A549 (cell line): Measurements from ENCODE around the gene DNAH17. TPM values are rescaled to one million over a fixed set of nuclear protein-coding genes. Genes with fewer than 3 reads are reported as not detected.
A peak's percentile ranks its signal among the peaks of the same experiment; 100 is the strongest.

Experiments used
- ATAC-seq, 2 experiments: fragments of 200-7000 bp in 1 of 2; fragments of >200 bp in 1 of 2; cut with Nextera tagmentation in 1 of 2; cut with Tn5 transposase in 1 of 2; 3 replicates each; pipeline versions ENCODE4 v1.8.0 to v1.9.1; 2018 to 2020; ENCODE audit warnings: mild to moderate bottlenecking in 1 of 2, moderate library complexity in 1 of 2
- CTCF ChIA-PET: fragments of 300-600 bp; sonication (Branson Sonifier 250); formaldehyde crosslinking; extraction: SDS; loops from one replicate; lab custom pipeline; 2021; ENCODE audit warnings: antibody characterized with exemption, inconsistent platforms; lab: Yijun Ruan, JAX
- POLR2A ChIA-PET: fragments of 350-600 bp; formaldehyde crosslinking; extraction: SDS; loops from one replicate; lab custom pipeline; 2021; ENCODE audit warnings: antibody characterized with exemption, inconsistent platforms; lab: Yijun Ruan, JAX
- DNase-seq, 2 experiments: peaks; one replicate each; pipeline versions ENCODE4 v3.0.0 to v3.0.0-alpha.2; 2011 to 2016; ENCODE audit warnings: low read depth in 1 of 2, low spot score in 1 of 2
- FAIRE-seq: peaks from 2 replicates; lab custom pipeline; 2011; peaks lifted over from hg19 to GRCh38; lab: Jason Lieb, UNC
- H3K27ac ChIP-seq, 2 experiments: fragments of >200 bp; sonication (Bioruptor Twin); formaldehyde crosslinking; 3 replicates each; pipeline ENCODE4 v1.5.1; 2016 to 2017
- H3K4me1 ChIP-seq: fragments of >200 bp; sonication (Bioruptor Twin); formaldehyde crosslinking; 3 replicates; pipeline ENCODE4 v1.6.1; 2016
- H3K4me2 ChIP-seq: fragments of >200 bp; sonication (Bioruptor Twin); formaldehyde crosslinking; 3 replicates; pipeline ENCODE4 v1.6.1; 2016
- H3K4me3 ChIP-seq: fragments of >200 bp; sonication (Bioruptor Twin); formaldehyde crosslinking; 3 replicates; pipeline ENCODE4 v1.5.1; 2016
- H3K9me3 ChIP-seq: fragments of >200 bp; sonication (Bioruptor Twin); formaldehyde crosslinking; 3 replicates; pipeline ENCODE4 v1.6.1; 2016
- ATOH8 ChIP-seq: fragments of 250-450 bp; sonication (Bioruptor Pico); IDR thresholded peaks from 2 replicates; pipeline ENCODE4 v1.5.0; 2020; ENCODE audit warnings: low read depth, mild to moderate bottlenecking, moderate library complexity
- CBX2 ChIP-seq: fragments of 200-600 bp; sonication (generic); IDR thresholded peaks from 2 replicates; pipeline ENCODE4 v1.6.1; 2016; ENCODE audit warnings: low read depth, mild to moderate bottlenecking, borderline replicate concordance
- CBX8 ChIP-seq: fragments of 200-600 bp; sonication (generic); IDR thresholded peaks from 2 replicates; pipeline ENCODE4 v1.6.1; 2016
- CHD4 ChIP-seq: fragments of 200-600 bp; sonication (generic); IDR thresholded peaks from 2 replicates; pipeline ENCODE4 v1.6.1; 2016; ENCODE audit warnings: antibody characterized with exemption, mild to moderate bottlenecking, borderline replicate concordance
- ELK1 ChIP-seq: fragments of 150-350 bp; IDR thresholded peaks from 2 replicates; pipeline ENCODE4 v1.6.1; 2014; ENCODE audit warnings: low read depth, mild to moderate bottlenecking, low read length
- FOSB ChIP-seq: fragments of 250-450 bp; sonication (Bioruptor Pico); IDR thresholded peaks from 2 replicates; pipeline ENCODE4 v1.5.0; 2020; ENCODE audit warnings: mild to moderate bottlenecking, moderate library complexity
- FOSL2 ChIP-seq, 2 experiments: fragments of 450-650 bp in 1 of 2; fragments of >200 bp in 1 of 2; sonication (Bioruptor Twin) in 1 of 2; formaldehyde crosslinking; IDR thresholded peaks; 2 replicates each; pipeline versions ENCODE4 v1.5.0 to v1.6.1; 2016 to 2020; ENCODE audit warnings: mild to moderate bottlenecking in 1 of 2, moderate library complexity in 1 of 2
- FOXS1 ChIP-seq: fragments of 250-450 bp; sonication (Bioruptor Pico); IDR thresholded peaks from 2 replicates; pipeline ENCODE4 v1.5.0; 2020; ENCODE audit warnings: mild to moderate bottlenecking, moderate library complexity
- HES2 ChIP-seq: fragments of >200 bp; sonication (Bioruptor Twin); formaldehyde crosslinking; IDR thresholded peaks from 2 replicates; pipeline ENCODE4 v1.6.1; 2016
- JUNB ChIP-seq: fragments of >200 bp; sonication (Bioruptor Twin); formaldehyde crosslinking; IDR thresholded peaks from 2 replicates; pipeline ENCODE4 v1.6.1; 2016
- KDM1A ChIP-seq: fragments of 200-600 bp; sonication (generic); IDR thresholded peaks from 2 replicates; pipeline ENCODE4 v1.6.1; 2016; ENCODE audit warnings: low read depth, mild to moderate bottlenecking
- MAZ ChIP-seq: fragments of 150-350 bp; IDR thresholded peaks from 2 replicates; pipeline ENCODE4 v1.6.1; 2014; ENCODE audit warnings: antibody characterized with exemption, low read depth, low read length, borderline replicate concordance
- MYC ChIP-seq: IDR thresholded peaks from 2 replicates; pipeline ENCODE4 v1.6.1; 2012; ENCODE audit warnings: mild to moderate bottlenecking, inconsistent platforms, low read length, improper control_type of control experiment, borderline replicate concordance
- NFE2L2 ChIP-seq: fragments of 150-350 bp; conservative IDR thresholded peaks from 2 replicates; pipeline ENCODE4 v1.6.1; 2014; ENCODE audit warnings: low read length
- NR3C1 ChIP-seq: fragments of >200 bp; sonication (Bioruptor Twin); formaldehyde crosslinking; IDR thresholded peaks from 3 replicates; pipeline ENCODE4 v1.6.1; 2017
- POLR2A ChIP-seq: IDR thresholded peaks from 2 replicates; pipeline ENCODE4 v1.6.1; 2012; ENCODE audit warnings: mild to moderate bottlenecking, low read length
- RCOR1 ChIP-seq: fragments of 150-350 bp; IDR thresholded peaks from 2 replicates; pipeline ENCODE4 v1.6.1; 2014; ENCODE audit warnings: antibody characterized with exemption, low read length, low read depth
- REST ChIP-seq: fragments of 200-600 bp; sonication (generic); IDR thresholded peaks from 2 replicates; pipeline ENCODE4 v1.6.1; 2016; ENCODE audit warnings: antibody characterized with exemption, mild to moderate bottlenecking, moderate library complexity
- RFX5 ChIP-seq: fragments of 450-650 bp; IDR thresholded peaks from 2 replicates; pipeline ENCODE4 v1.7.1; 2014; ENCODE audit warnings: antibody characterized with exemption, mild to moderate bottlenecking, moderate library complexity
- TFCP2L1 ChIP-seq: fragments of 250-450 bp; sonication (Bioruptor Pico); IDR thresholded peaks from 2 replicates; pipeline ENCODE4 v1.5.0; 2021; ENCODE audit warnings: mild to moderate bottlenecking
- ZC3H11A ChIP-seq: fragments of 450-650 bp; IDR thresholded peaks from 2 replicates; pipeline ENCODE4 v1.6.1; 2014; ENCODE audit warnings: antibody characterized with exemption, mild to moderate bottlenecking
- ZFP36 ChIP-seq: fragments of 450-650 bp; IDR thresholded peaks from 2 replicates; pipeline ENCODE4 v1.6.1; 2014; ENCODE audit warnings: borderline replicate concordance; ENCODE audit not compliant: partially characterized antibody
- WGBS: methylation state at CpG from one replicate; pipeline ENCODE4 v1.1.6; 2017; ENCODE audit errors: missing lambda C conversion rate; 5-methylcytosine and 5-hydroxymethylcytosine counted together
- polyA plus RNA-seq, 4 experiments: library from polyadenylated mRNA; depleted of rRNA in 3 of 4; stranded (reverse); fragments of >200 nt; fragmentation: RNase III in 1 of 4; extraction: RNeasy Plus Mini Kit Qiagen cat#74134 plus additional on column Dnase treatment in 1 of 4; gene quantifications; 2 replicates in 3 of 4; 3 replicates in 1 of 4; pipeline ENCODE4 v1.2.3, GENCODE V29; 2011 to 2017
- TF ChIP-seq, protein P1 (sequence below): fragments of 450-650 bp; IDR thresholded peaks from 2 replicates; pipeline ENCODE4 v1.6.1; 2014; ENCODE audit warnings: antibody characterized with exemption

DNAH17 gene
- polyA plus RNA-seq, 2 of the 4 experiments (the other 2 are of a cell fraction), result 0.21 to 0.26 TPM

DNA sequence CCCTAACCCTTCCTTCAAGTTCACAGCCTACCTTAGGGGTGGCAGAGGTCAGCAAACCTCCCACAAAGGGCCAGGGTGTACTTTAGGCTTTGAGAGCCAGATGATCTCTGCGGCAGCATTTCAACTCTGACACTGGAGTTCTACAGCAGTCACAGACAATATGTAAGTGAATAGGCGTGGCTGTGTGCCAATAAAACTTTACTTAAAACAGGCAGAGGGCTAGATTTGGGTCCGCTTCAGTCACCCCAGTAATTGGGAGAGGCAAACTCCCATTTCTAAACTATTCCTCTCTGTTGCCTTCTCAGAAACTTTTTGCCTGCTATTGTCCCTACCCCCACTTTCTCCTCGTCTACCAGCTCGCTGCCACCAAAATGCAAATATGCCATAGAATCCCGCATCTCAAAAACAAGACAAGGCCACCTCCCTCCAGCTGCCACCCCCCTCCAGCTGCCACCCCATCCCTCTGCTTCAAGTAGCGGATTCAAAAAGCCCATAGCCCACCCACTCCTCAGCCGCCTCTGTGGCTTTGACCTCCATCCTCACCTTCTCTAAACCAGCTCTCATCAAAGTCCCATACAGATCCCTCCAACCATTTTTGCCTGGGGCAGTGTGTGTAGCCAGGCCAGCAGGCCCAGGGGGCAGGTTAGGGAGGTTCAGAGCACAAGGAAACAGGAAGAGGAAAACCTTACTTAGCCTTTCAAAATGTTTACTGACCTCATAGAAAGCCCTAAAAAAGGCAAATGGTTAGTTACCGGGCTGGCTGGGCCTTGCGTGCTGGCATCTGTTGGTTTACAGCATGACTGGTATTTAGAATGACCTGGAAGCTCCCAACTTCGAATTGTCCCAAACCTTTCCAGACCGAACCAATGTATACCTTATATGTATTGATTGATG lies 19.9 kb upstream of the DNAH17 start (continued):
- TF ChIP-seq REST (no peak), CBX8 (no peak), CBX2 (no peak), ZFP36 (no peak)

DNA sequence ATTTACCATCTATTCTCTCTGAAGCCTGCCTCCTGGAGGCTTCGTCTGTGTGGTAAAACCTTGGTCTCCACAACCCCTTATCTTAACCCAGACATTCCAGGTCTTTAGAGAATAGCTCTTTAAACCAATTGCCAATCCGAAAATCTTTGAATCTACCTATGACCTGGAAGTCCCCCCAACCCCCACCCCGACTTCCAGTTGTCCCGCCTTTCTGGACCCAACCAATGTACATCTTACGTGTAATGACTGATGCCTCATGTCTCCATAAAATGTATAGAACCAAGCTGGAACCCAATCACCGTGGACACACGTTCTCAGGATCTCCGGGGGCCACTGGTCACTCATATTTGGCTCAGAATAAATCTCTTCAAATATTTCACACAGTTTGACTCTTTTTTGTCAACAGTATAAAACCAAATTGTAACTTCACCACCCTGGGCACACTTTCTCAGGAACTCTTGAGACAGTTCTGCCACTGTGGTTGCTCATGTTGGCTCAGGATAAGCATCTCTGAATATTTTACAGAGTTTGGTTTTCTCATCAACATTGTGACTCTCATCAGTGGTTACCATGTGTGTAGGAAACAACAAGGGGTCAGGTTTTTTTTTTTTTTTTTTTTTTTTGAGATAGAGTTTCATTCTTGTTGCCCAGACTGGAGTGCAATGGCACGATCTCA lies 18.1 kb upstream of the DNAH17 start:
- no peak overlapping the region for H3K4me3 ChIP-seq
- ChIA-PET CTCF (interaction anchor here (0.7 to 14.1 kb wide), 6 partner anchors 9 to 113 kb away, joined by 3 to 126 read pairs (median 10); no protein-coding TSS in a partner anchor), POLR2A (no interaction called here)
- no peak for ATAC-seq
- no peaks in the 10 kb centered on the region; the same call in 2 of the 3 replicates for H3K9me3 ChIP-seq
- 93% methylated on average over 9 of the region's 9 CpGs for WGBS
- no peak for TF ChIP-seq FOXS1
- no peak for TF ChIP-seq ZC3H11A
- no peak for TF ChIP-seq MAZ
- TF ChIP-seq FOSL2 (IDR thresholded peaks at IDR 0.05), result no peak
- no peak for TF ChIP-seq FOSL2 (CRISPR knock-in tag; IDR thresholded peaks at IDR 0.05)
- no peak for TF ChIP-seq RCOR1
- TF ChIP-seq NR3C1, result no peak
- no peak for TF ChIP-seq MYC
- TF ChIP-seq KDM1A, result no peak
- TF ChIP-seq HES2, result no peak
- TF ChIP-seq JUNB, result no peak
- no peak for TF ChIP-seq FOSB
- TF ChIP-seq ATOH8 (CRISPR knock-in tag), result no peak
- TF ChIP-seq TFCP2L1 (CRISPR knock-in tag), result no peak
- TF ChIP-seq POLR2A, result no peak
- TF ChIP-seq CBX2, result no peak
- TF ChIP-seq, protein P1, sequence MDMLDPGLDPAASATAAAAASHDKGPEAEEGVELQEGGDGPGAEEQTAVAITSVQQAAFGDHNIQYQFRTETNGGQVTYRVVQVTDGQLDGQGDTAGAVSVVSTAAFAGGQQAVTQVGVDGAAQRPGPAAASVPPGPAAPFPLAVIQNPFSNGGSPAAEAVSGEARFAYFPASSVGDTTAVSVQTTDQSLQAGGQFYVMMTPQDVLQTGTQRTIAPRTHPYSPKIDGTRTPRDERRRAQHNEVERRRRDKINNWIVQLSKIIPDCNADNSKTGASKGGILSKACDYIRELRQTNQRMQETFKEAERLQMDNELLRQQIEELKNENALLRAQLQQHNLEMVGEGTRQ, result no peak
- TF ChIP-seq ELK1, result no peak
- no peak for TF ChIP-seq CHD4
- TF ChIP-seq RFX5, result no peak
- TF ChIP-seq NFE2L2, result no peak
- no peak overlapping the region for H3K4me2 ChIP-seq
- H3K27ac ChIP-seq, result peak overlapping the region; percentile 94 to 99
- peaks cover 69% of the 10 kb centered on the region for H3K4me1 ChIP-seq
- DNase-seq, result no peak
- peak; percentile 7 for FAIRE-seq
